GM23338 (cell line): ENCODE data around the gene KCNMB1. TPM values are rescaled to one million over a fixed set of nuclear protein-coding genes. Genes with fewer than 3 reads are reported as not detected.

Experiments
- ATAC-seq: fragments of 200-7000 bp; cut with Tn5 transposase; 3 replicates; pipeline ENCODE4 v1.9.1; 2020
- DNase-seq: peaks from one replicate; pipeline ENCODE4 v3.0.0-alpha.2; 2015; ENCODE audit warnings: low spot score
- H2AFZ ChIP-seq: fragments of 200-600 bp; sonication (generic); 2 replicates; pipeline ENCODE4 v1.8.0; 2016; ENCODE audit warnings: antibody characterized with exemption, mild to moderate bottlenecking, moderate library complexity
- H3F3A ChIP-seq: fragments of 200-600 bp; sonication (generic); replicated peaks from 2 replicates; pipeline ENCODE4 v1.8.0; 2017; ENCODE audit warnings: antibody characterized with exemption, mixed run types, low read depth
- H3K27ac ChIP-seq: fragments of 200-600 bp; sonication (generic); 2 replicates; pipeline ENCODE4 v1.6.1; 2016; ENCODE audit warnings: low read depth
- H3K27me3 ChIP-seq: fragments of 200-600 bp; sonication (generic); 2 replicates; pipeline ENCODE4 v1.8.0; 2016; ENCODE audit warnings: mild to moderate bottlenecking, mixed run types, moderate library complexity; ENCODE audit not compliant: insufficient read depth
- H3K36me3 ChIP-seq: fragments of 200-600 bp; sonication (generic); 2 replicates; pipeline ENCODE4 v1.8.0; 2016; ENCODE audit warnings: mild to moderate bottlenecking; ENCODE audit not compliant: insufficient read depth
- H3K4me1 ChIP-seq: fragments of 200-600 bp; sonication (generic); 2 replicates; pipeline ENCODE4 v1.8.0; 2016; ENCODE audit warnings: mild to moderate bottlenecking, moderate library complexity; ENCODE audit not compliant: insufficient read depth
- H3K4me2 ChIP-seq: fragments of 200-600 bp; sonication (generic); 2 replicates; pipeline ENCODE4 v1.7.1; 2017; ENCODE audit warnings: mixed run types
- H3K4me3 ChIP-seq: fragments of 200-600 bp; sonication (generic); 2 replicates; pipeline ENCODE4 v1.6.1; 2016; ENCODE audit warnings: mixed run types
- H3K79me2 ChIP-seq: fragments of 200-600 bp; sonication (generic); replicated peaks from 2 replicates; pipeline ENCODE4 v1.8.0; 2017; ENCODE audit warnings: mild to moderate bottlenecking; ENCODE audit not compliant: insufficient read depth
- H3K9me2 ChIP-seq: fragments of 200-600 bp; sonication (generic); 2 replicates; pipeline ENCODE4 v1.8.0; 2017; ENCODE audit not compliant: insufficient read depth
- H4K20me1 ChIP-seq: fragments of 200-600 bp; sonication (generic); replicated peaks from 2 replicates; pipeline ENCODE4 v1.8.0; 2017; ENCODE audit warnings: mild to moderate bottlenecking; ENCODE audit not compliant: insufficient read depth
- H3K27ac Mint-ChIP-seq: 2 replicates; pipeline ENCODE4 v1.8.0; 2020; ENCODE audit warnings: inconsistent platforms, mild to moderate bottlenecking, moderate library complexity, mixed read lengths
- H3K27me3 Mint-ChIP-seq: 3 replicates; pipeline ENCODE4 v1.8.0; 2022; ENCODE audit warnings: low read depth, mild to moderate bottlenecking, moderate library complexity, mixed read lengths, inconsistent platforms; ENCODE audit not compliant: insufficient read depth, poor library complexity
- H3K36me3 Mint-ChIP-seq: 3 replicates; pipeline ENCODE4 v1.8.0; 2021; ENCODE audit warnings: low read depth, mild to moderate bottlenecking, inconsistent platforms, moderate library complexity, mixed read lengths
- H3K4me1 Mint-ChIP-seq: 3 replicates; pipeline ENCODE4 v1.8.0; 2020; ENCODE audit warnings: mild to moderate bottlenecking, inconsistent platforms, mixed read lengths
- H3K4me3 Mint-ChIP-seq: 3 replicates; pipeline ENCODE4 v1.8.0; 2021; ENCODE audit warnings: moderate library complexity, mild to moderate bottlenecking, inconsistent platforms, mixed read lengths
- H3K9me3 Mint-ChIP-seq: 3 replicates; pipeline ENCODE4 v1.8.0; 2020; ENCODE audit warnings: moderate library complexity, mild to moderate bottlenecking, inconsistent platforms, mixed read lengths
- CREB1 ChIP-seq: fragments of 250-450 bp; sonication (Bioruptor Pico); IDR thresholded peaks from 2 replicates; pipeline ENCODE4 v1.5.0; 2020; ENCODE audit warnings: low read depth, mild to moderate bottlenecking, moderate library complexity
- EZH2 ChIP-seq: fragments of 200-600 bp; sonication (generic); IDR thresholded peaks from one replicate; pipeline ENCODE4 v1.8.0; 2017; ENCODE audit warnings: antibody characterized with exemption, mild to moderate bottlenecking, low read depth; ENCODE audit not compliant: unreplicated experiment
- EZH2phosphoT487 ChIP-seq: fragments of 200-600 bp; sonication (generic); IDR thresholded peaks from one replicate; pipeline ENCODE4 v1.8.1; 2018; ENCODE audit warnings: antibody characterized with exemption; ENCODE audit not compliant: unreplicated experiment
- JUNB ChIP-seq: IDR thresholded peaks from one replicate; pipeline ENCODE4 v1.6.1; 2016; ENCODE audit warnings: antibody characterized with exemption; ENCODE audit not compliant: unreplicated experiment
- NANOG ChIP-seq: IDR thresholded peaks from 2 replicates; pipeline ENCODE4 v1.6.1; 2016; ENCODE audit warnings: antibody characterized with exemption, borderline replicate concordance
- POLR2AphosphoS5 ChIP-seq: IDR thresholded peaks from 2 replicates; pipeline ENCODE4 v1.6.1; 2016; ENCODE audit warnings: antibody characterized with exemption, low read depth
- STAT1 ChIP-seq: IDR thresholded peaks from one replicate; pipeline ENCODE4 v1.6.1; 2016; ENCODE audit warnings: antibody characterized with exemption; ENCODE audit not compliant: unreplicated experiment
- ZNF114 ChIP-seq: fragments of 250-450 bp; sonication (Bioruptor Pico); IDR thresholded peaks from 2 replicates; pipeline ENCODE4 v1.5.0; 2020; ENCODE audit warnings: mild to moderate bottlenecking, moderate library complexity
- ZNF331 ChIP-seq: fragments of 250-450 bp; sonication (Bioruptor Pico); IDR thresholded peaks from 2 replicates; pipeline ENCODE4 v1.5.0; 2020; ENCODE audit warnings: low read depth, mild to moderate bottlenecking, moderate library complexity
- polyA plus RNA-seq: library from polyadenylated mRNA; unstranded; fragments of >200 nt; fragmentation: Nextera tagmentation; extraction: Ambion mirVana; gene quantifications from 2 replicates; pipeline ENCODE4 v1.2.1, GENCODE V29; 2016
- total RNA-seq: library from RNA; depleted of rRNA; stranded (reverse); fragments of >200 nt; shearing (Covaris generic); gene quantifications from 2 replicates; pipeline ENCODE4 v1.2.3, GENCODE V29; 2014
- TF ChIP-seq, protein P1 (sequence below): IDR thresholded peaks from 2 replicates; pipeline ENCODE4 v1.6.1; 2016; ENCODE audit warnings: antibody characterized with exemption
- TF ChIP-seq, protein P2 (sequence below): fragments of 250-450 bp; sonication (Bioruptor Pico); IDR thresholded peaks from 2 replicates; pipeline ENCODE4 v1.5.0; 2020; ENCODE audit warnings: mild to moderate bottlenecking, moderate library complexity
- TF ChIP-seq, protein P3 (sequence below), 2 experiments: fragments of 200-600 bp in 1 of 2; sonication (generic) in 1 of 2; conservative IDR thresholded peaks; 2 replicates each; pipeline versions ENCODE4 v1.5.1 to v1.6.1; 2016 to 2017; ENCODE audit warnings: antibody characterized with exemption in 2 of 2, low read depth in 2 of 2, mild to moderate bottlenecking in 2 of 2, moderate library complexity in 1 of 2
- TF ChIP-seq, protein P4 (sequence below): IDR thresholded peaks from one replicate; pipeline ENCODE4 v1.6.1; 2018; ENCODE audit warnings: antibody characterized with exemption; ENCODE audit not compliant: unreplicated experiment

Gene KCNMB1
- total and polyA plus RNA-seq, 2 experiments from 2014 or later, result 0.17 to 0.19 TPM

DNA sequence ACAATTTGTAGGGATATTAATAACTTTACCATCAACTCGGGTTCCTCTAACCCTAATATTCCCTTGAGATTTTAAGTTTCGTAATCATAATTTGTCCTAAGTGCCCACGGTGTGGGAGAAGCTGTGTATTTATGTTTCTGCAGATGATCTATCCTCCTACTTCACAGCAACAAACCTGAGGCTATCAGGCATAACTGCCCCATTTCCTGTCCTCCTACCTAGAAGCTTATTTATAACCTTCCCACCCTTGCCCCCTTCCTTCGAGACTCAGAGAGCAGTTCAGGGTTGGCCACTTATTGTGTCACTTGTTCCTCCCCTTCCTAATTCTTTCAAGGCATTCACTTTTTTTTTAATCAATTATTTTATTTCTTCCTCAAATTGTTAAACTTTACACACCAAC, 62.0 kb downstream of the KCNMB1 start:
- ATAC-seq (no peak), DNase-seq (no peak)
- Mint-ChIP-seq H3K27me3 (no peaks in the 10 kb centered on the region), H3K27ac (no peak overlapping the region), H3K4me3 (no peak overlapping the region), H3K4me1 (peaks cover 12% of the 10 kb centered on the region), H3K9me3 (no peaks in the 10 kb centered on the region), H3K36me3 (no peaks in the 10 kb centered on the region)
- Histone ChIP-seq H3K27me3 (no peaks in the 10 kb centered on the region), H3K4me1 (peaks cover 8% of the 10 kb centered on the region), H3K9me2 (peaks cover 22% of the 10 kb centered on the region), H3K79me2 (no peaks in the 10 kb centered on the region), H3K27ac (no peak overlapping the region), H3K36me3 (no peaks in the 10 kb centered on the region), H3K4me3 (no peak overlapping the region), H4K20me1 (no peaks in the 10 kb centered on the region), H3F3A (no peaks in the 10 kb centered on the region), H2AFZ (no peak overlapping the region), H3K4me2 (peak overlapping the region; percentile 9; the same call in 1 of the 2 replicates)
- no peak for TF ChIP-seq ZNF114
- TF ChIP-seq, protein P1, sequence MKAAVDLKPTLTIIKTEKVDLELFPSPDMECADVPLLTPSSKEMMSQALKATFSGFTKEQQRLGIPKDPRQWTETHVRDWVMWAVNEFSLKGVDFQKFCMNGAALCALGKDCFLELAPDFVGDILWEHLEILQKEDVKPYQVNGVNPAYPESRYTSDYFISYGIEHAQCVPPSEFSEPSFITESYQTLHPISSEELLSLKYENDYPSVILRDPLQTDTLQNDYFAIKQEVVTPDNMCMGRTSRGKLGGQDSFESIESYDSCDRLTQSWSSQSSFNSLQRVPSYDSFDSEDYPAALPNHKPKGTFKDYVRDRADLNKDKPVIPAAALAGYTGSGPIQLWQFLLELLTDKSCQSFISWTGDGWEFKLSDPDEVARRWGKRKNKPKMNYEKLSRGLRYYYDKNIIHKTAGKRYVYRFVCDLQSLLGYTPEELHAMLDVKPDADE, result no peak
- TF ChIP-seq ZNF331 (CRISPR knock-in tag), result no peak
- TF ChIP-seq STAT1, result no peak
- TF ChIP-seq, protein P2, sequence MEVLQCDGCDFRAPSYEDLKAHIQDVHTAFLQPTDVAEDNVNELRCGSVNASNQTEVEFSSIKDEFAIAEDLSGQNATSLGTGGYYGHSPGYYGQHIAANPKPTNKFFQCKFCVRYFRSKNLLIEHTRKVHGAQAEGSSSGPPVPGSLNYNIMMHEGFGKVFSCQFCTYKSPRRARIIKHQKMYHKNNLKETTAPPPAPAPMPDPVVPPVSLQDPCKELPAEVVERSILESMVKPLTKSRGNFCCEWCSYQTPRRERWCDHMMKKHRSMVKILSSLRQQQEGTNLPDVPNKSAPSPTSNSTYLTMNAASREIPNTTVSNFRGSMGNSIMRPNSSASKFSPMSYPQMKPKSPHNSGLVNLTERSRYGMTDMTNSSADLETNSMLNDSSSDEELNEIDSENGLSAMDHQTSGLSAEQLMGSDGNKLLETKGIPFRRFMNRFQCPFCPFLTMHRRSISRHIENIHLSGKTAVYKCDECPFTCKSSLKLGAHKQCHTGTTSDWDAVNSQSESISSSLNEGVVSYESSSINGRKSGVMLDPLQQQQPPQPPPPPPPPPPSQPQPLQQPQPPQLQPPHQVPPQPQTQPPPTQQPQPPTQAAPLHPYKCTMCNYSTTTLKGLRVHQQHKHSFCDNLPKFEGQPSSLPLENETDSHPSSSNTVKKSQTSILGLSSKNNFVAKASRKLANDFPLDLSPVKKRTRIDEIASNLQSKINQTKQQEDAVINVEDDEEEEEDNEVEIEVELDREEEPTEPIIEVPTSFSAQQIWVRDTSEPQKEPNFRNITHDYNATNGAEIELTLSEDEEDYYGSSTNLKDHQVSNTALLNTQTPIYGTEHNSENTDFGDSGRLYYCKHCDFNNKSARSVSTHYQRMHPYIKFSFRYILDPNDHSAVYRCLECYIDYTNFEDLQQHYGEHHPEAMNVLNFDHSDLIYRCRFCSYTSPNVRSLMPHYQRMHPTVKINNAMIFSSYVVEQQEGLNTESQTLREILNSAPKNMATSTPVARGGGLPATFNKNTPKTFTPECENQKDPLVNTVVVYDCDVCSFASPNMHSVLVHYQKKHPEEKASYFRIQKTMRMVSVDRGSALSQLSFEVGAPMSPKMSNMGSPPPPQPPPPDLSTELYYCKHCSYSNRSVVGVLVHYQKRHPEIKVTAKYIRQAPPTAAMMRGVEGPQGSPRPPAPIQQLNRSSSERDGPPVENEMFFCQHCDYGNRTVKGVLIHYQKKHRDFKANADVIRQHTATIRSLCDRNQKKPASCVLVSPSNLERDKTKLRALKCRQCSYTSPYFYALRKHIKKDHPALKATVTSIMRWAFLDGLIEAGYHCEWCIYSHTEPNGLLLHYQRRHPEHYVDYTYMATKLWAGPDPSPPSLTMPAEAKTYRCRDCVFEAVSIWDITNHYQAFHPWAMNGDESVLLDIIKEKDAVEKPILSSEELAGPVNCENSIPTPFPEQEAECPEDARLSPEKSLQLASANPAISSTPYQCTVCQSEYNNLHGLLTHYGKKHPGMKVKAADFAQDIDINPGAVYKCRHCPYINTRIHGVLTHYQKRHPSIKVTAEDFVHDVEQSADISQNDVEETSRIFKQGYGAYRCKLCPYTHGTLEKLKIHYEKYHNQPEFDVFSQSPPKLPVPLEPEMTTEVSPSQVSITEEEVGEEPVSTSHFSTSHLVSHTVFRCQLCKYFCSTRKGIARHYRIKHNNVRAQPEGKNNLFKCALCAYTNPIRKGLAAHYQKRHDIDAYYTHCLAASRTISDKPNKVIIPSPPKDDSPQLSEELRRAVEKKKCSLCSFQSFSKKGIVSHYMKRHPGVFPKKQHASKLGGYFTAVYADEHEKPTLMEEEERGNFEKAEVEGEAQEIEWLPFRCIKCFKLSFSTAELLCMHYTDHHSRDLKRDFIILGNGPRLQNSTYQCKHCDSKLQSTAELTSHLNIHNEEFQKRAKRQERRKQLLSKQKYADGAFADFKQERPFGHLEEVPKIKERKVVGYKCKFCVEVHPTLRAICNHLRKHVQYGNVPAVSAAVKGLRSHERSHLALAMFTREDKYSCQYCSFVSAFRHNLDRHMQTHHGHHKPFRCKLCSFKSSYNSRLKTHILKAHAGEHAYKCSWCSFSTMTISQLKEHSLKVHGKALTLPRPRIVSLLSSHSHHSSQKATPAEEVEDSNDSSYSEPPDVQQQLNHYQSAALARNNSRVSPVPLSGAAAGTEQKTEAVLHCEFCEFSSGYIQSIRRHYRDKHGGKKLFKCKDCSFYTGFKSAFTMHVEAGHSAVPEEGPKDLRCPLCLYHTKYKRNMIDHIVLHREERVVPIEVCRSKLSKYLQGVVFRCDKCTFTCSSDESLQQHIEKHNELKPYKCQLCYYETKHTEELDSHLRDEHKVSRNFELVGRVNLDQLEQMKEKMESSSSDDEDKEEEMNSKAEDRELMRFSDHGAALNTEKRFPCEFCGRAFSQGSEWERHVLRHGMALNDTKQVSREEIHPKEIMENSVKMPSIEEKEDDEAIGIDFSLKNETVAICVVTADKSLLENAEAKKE (CRISPR knock-in tag), result no peak
- TF ChIP-seq, protein P3, sequence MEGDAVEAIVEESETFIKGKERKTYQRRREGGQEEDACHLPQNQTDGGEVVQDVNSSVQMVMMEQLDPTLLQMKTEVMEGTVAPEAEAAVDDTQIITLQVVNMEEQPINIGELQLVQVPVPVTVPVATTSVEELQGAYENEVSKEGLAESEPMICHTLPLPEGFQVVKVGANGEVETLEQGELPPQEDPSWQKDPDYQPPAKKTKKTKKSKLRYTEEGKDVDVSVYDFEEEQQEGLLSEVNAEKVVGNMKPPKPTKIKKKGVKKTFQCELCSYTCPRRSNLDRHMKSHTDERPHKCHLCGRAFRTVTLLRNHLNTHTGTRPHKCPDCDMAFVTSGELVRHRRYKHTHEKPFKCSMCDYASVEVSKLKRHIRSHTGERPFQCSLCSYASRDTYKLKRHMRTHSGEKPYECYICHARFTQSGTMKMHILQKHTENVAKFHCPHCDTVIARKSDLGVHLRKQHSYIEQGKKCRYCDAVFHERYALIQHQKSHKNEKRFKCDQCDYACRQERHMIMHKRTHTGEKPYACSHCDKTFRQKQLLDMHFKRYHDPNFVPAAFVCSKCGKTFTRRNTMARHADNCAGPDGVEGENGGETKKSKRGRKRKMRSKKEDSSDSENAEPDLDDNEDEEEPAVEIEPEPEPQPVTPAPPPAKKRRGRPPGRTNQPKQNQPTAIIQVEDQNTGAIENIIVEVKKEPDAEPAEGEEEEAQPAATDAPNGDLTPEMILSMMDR (conservative IDR thresholded peaks at IDR 0.05; ENCODE audit: low read depth in 2 of 2), result no peak
- no peak for TF ChIP-seq CREB1 (CRISPR knock-in tag)
- no peak for TF ChIP-seq NANOG
- TF ChIP-seq JUNB, result no peak
- TF ChIP-seq EZH2, result no peak
- no peak for TF ChIP-seq POLR2AphosphoS5
- TF ChIP-seq, protein P4, sequence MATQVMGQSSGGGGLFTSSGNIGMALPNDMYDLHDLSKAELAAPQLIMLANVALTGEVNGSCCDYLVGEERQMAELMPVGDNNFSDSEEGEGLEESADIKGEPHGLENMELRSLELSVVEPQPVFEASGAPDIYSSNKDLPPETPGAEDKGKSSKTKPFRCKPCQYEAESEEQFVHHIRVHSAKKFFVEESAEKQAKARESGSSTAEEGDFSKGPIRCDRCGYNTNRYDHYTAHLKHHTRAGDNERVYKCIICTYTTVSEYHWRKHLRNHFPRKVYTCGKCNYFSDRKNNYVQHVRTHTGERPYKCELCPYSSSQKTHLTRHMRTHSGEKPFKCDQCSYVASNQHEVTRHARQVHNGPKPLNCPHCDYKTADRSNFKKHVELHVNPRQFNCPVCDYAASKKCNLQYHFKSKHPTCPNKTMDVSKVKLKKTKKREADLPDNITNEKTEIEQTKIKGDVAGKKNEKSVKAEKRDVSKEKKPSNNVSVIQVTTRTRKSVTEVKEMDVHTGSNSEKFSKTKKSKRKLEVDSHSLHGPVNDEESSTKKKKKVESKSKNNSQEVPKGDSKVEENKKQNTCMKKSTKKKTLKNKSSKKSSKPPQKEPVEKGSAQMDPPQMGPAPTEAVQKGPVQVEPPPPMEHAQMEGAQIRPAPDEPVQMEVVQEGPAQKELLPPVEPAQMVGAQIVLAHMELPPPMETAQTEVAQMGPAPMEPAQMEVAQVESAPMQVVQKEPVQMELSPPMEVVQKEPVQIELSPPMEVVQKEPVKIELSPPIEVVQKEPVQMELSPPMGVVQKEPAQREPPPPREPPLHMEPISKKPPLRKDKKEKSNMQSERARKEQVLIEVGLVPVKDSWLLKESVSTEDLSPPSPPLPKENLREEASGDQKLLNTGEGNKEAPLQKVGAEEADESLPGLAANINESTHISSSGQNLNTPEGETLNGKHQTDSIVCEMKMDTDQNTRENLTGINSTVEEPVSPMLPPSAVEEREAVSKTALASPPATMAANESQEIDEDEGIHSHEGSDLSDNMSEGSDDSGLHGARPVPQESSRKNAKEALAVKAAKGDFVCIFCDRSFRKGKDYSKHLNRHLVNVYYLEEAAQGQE, result no peak
- no peak for TF ChIP-seq EZH2phosphoT487
